CD4-positive, CD25-positive, alpha-beta regulatory T cell (primary cell): ENCODE data around the gene SGCB. TPM values are rescaled to one million over a fixed set of nuclear protein-coding genes. Genes with fewer than 3 reads are reported as not detected.

Experiments
- ATAC-seq, 2 donors: fragments of 150-1000 bp; cut with Tn5 transposase; one replicate each; pipeline ENCODE4 v1.10.0; 2021; ENCODE audit warnings: low read depth in 2 of 2, moderate number of reproducible peaks in 2 of 2, moderate library complexity in 1 of 2
- DNase-seq, 3 donors: peaks; one replicate each; pipeline versions ENCODE4 v3.0.0 to v3.0.0-alpha.2; 2012 to 2022; ENCODE audit warnings: mixed read lengths in 1 of 3
- H3K27ac ChIP-seq: one replicate; pipeline ENCODE4 v1.7.0; 2013; ENCODE audit warnings: mild to moderate bottlenecking, low read length; ENCODE audit not compliant: insufficient read depth, poor library complexity, severe bottlenecking
- H3K27me3 ChIP-seq: one replicate; pipeline ENCODE4 v1.7.0; 2013; ENCODE audit warnings: low read length; ENCODE audit not compliant: control insufficient read depth, insufficient read depth
- H3K36me3 ChIP-seq: one replicate; pipeline ENCODE4 v1.7.0; 2013; ENCODE audit warnings: mild to moderate bottlenecking, low read length, moderate library complexity; ENCODE audit not compliant: control insufficient read depth, insufficient read depth
- H3K4me1 ChIP-seq: 2 replicates; pipeline ENCODE4 v1.7.0; 2013; ENCODE audit warnings: mild to moderate bottlenecking, low read length; ENCODE audit not compliant: insufficient read depth, control insufficient read depth, poor library complexity, severe bottlenecking
- H3K4me3 ChIP-seq: one replicate; pipeline ENCODE4 v1.7.0; 2013; ENCODE audit warnings: low read depth, mild to moderate bottlenecking, low read length, moderate library complexity
- H3K9me3 ChIP-seq, 2 experiments: 1 replicate in 1 of 2; 2 replicates in 1 of 2; pipeline ENCODE4 v1.7.0; 2013; ENCODE audit warnings: low read length in 2 of 2, mild to moderate bottlenecking in 1 of 2, moderate library complexity in 1 of 2; ENCODE audit not compliant: control insufficient read depth in 2 of 2
- H3K27ac Mint-ChIP-seq, 3 donors: one replicate each; pipeline ENCODE4 v1.8.0; 2020 to 2022; ENCODE audit warnings: mild to moderate bottlenecking in 3 of 3, mixed read lengths in 3 of 3, moderate library complexity in 2 of 3
- H3K27me3 Mint-ChIP-seq: one replicate; pipeline ENCODE4 v1.8.0; 2022; ENCODE audit warnings: mild to moderate bottlenecking, mixed read lengths
- H3K36me3 Mint-ChIP-seq: one replicate; pipeline ENCODE4 v1.8.0; 2020; ENCODE audit warnings: mixed read lengths
- H3K4me1 Mint-ChIP-seq, 4 donors: one replicate each; pipeline ENCODE4 v1.8.0; 2020 to 2022; ENCODE audit warnings: mixed read lengths in 4 of 4, mild to moderate bottlenecking in 1 of 4
- H3K4me3 Mint-ChIP-seq, 4 donors: one replicate each; pipeline ENCODE4 v1.8.0; 2020 to 2022; ENCODE audit warnings: mild to moderate bottlenecking in 4 of 4, mixed read lengths in 4 of 4, moderate library complexity in 3 of 4
- H3K9me3 Mint-ChIP-seq, 7 donors: one replicate each; pipeline ENCODE4 v1.8.0; 2020 to 2022; ENCODE audit warnings: mixed read lengths in 7 of 7, mild to moderate bottlenecking in 3 of 7, moderate library complexity in 2 of 7
- polyA plus RNA-seq, 4 donors: library from polyadenylated mRNA; unstranded; fragments of 300-500 nt; fragmentation: Illumina TruSeq; gene quantifications; one replicate each; pipeline ENCODE4 v1.2.3, GENCODE V29; 2021
- total RNA-seq: library from RNA; stranded (reverse); gene quantifications from one replicate; pipeline ENCODE4 v1.2.3, GENCODE V29; 2022

Gene SGCB
- total and polyA plus RNA-seq, 5 donors from 2014 or later: 3.6 to 8.3 (median 6.1) TPM

DNA sequence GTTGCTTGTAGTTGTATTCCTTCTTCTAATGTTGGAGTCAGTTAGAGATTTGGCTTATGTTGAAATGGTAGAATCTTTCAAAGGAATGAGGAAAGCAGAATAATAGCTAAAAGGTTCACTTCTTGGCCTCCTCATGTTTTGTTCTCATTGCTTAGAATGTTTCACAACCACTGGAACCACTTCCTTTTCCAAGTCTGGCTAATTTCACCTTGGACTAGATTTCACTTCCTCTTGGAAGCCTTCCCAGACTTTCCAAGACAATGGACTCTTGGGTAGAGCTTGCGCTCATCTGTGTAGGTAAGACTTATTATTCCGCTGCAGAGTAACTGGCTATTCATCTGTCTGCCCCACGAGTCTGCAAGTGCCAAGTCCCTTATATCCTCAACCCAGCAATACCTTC lies 21.3 kb upstream of the SGCB start:
- Histone ChIP-seq H3K4me1 (no peaks in the 10 kb centered on the region), H3K4me3 (no peak overlapping the region), H3K27me3 (peaks cover 13% of the 10 kb centered on the region), H3K36me3 (no peaks in the 10 kb centered on the region), H3K9me3 (no peaks in the 10 kb centered on the region), H3K27ac (no peak overlapping the region)
- ATAC-seq: no peak
- H3K27ac Mint-ChIP-seq: no peak overlapping the region
- H3K9me3 Mint-ChIP-seq: peaks cover 0 to 2% (median 0%) of the 10 kb centered on the region in 7 donors
- DNase-seq: no peak
- H3K4me1 Mint-ChIP-seq: no peaks in the 10 kb centered on the region
- H3K4me3 Mint-ChIP-seq: no peak overlapping the region
- H3K27me3 Mint-ChIP-seq: peaks cover 11% of the 10 kb centered on the region
- H3K36me3 Mint-ChIP-seq: no peaks in the 10 kb centered on the region

DNA sequence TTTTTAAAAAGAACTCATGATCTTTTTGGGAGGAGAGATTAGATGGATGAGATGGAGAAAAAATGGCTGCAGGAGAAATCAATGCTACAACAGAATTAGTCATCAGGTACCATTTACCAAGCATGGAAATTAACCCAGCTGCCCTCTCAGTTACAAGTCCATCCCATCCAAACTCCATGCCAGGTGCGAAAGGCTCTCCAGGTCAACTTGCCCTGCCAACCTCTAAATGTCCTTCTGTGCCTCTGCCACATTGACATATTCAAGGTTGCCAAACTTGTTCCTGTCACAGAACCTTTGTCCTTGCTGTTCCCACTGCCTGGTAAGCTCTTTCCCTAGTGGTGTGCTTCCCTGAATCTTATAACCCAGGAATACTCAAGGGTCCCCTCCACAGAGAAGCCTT lies 20.2 kb upstream of the SGCB start:
- H3K27ac ChIP-seq: no peak overlapping the region
- ATAC-seq (no peak), DNase-seq (no peak)
- H3K36me3 ChIP-seq: no peaks in the 10 kb centered on the region
- no peaks in the 10 kb centered on the region for H3K9me3 ChIP-seq
- H3K4me3 ChIP-seq: no peak overlapping the region
- H3K4me1 ChIP-seq: no peaks in the 10 kb centered on the region
- Mint-ChIP-seq H3K27ac (no peak overlapping the region), H3K4me3 (no peak overlapping the region), H3K27me3 (peaks cover 22% of the 10 kb centered on the region), H3K4me1 (peaks cover 0 to 4% (median 0%) of the 10 kb centered on the region in 4 donors), H3K36me3 (no peaks in the 10 kb centered on the region), H3K9me3 (peaks cover 0 to 2% (median 0%) of the 10 kb centered on the region in 7 donors)
- peaks cover 23% of the 10 kb centered on the region for H3K27me3 ChIP-seq

GRCh38 chr4:52057196-52057595 lies 19.1 kb upstream of the SGCB start:
- H3K27me3 Mint-ChIP-seq: peaks cover 33% of the 10 kb centered on the region
- Histone ChIP-seq H3K27me3 (peaks cover 31% of the 10 kb centered on the region), H3K4me3 (no peak overlapping the region), H3K4me1 (peaks cover 3% of the 10 kb centered on the region), H3K27ac (no peak overlapping the region), H3K36me3 (no peaks in the 10 kb centered on the region), H3K9me3 (no peaks in the 10 kb centered on the region)
- H3K4me1 Mint-ChIP-seq: peaks cover 3 to 11% (median 5%) of the 10 kb centered on the region in 4 donors
- peaks cover 0 to 6% (median 0%) of the 10 kb centered on the region in 7 donors for H3K9me3 Mint-ChIP-seq
- no peaks in the 10 kb centered on the region for H3K36me3 Mint-ChIP-seq
- DNase-seq: no peak
- H3K4me3 Mint-ChIP-seq: no peak overlapping the region
- no peak overlapping the region for H3K27ac Mint-ChIP-seq
- ATAC-seq: no peak

- H3K4me3 Mint-ChIP-seq: no peak overlapping the region
- H3K27ac Mint-ChIP-seq: no peak overlapping the region
- peaks cover 51% of the 10 kb centered on the region for H3K27me3 Mint-ChIP-seq
- Histone ChIP-seq H3K27ac (no peak overlapping the region), H3K9me3 (no peaks in the 10 kb centered on the region), H3K36me3 (no peaks in the 10 kb centered on the region), H3K4me1 (peaks cover 13% of the 10 kb centered on the region), H3K4me3 (no peak overlapping the region), H3K27me3 (peaks cover 37% of the 10 kb centered on the region)
- H3K9me3 Mint-ChIP-seq: peaks cover 0 to 6% (median 0%) of the 10 kb centered on the region in 7 donors
- no peak for DNase-seq
- H3K4me1 Mint-ChIP-seq: peaks cover 7 to 26% (median 13%) of the 10 kb centered on the region in 4 donors
- H3K36me3 Mint-ChIP-seq: no peaks in the 10 kb centered on the region
- ATAC-seq: no peak
Measured at GRCh38 chr4:52054254-52054653, 16.2 kb upstream of the SGCB start.

DNA sequence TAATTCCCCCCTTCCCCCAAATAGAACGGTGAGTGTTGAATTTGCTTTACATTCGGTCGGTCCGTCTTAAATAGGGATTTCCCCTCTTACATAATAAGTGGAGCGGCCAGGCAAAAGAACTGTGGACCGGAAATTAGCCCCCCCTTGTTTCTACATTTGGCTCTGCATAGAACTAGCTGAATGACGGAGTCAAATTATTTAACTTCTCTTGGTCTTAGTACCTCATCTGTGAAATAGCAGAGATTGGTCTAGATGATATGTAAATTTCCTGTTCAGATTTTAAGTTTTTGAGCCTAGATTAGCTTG lies 14.3 kb upstream of the SGCB start:
- H3K27me3 ChIP-seq: peaks cover 34% of the 10 kb centered on the region
- Mint-ChIP-seq H3K9me3 (peaks cover 0 to 6% (median 0%) of the 10 kb centered on the region in 7 donors), H3K4me3 (peak overlapping the region in 2 of 4 donors; percentile 6 to 65), H3K36me3 (no peaks in the 10 kb centered on the region), H3K27me3 (peaks cover 67% of the 10 kb centered on the region), H3K27ac (no peak overlapping the region), H3K4me1 (peaks cover 7 to 26% (median 13%) of the 10 kb centered on the region in 4 donors)
- H3K4me3 ChIP-seq: no peak overlapping the region
- peaks cover 13% of the 10 kb centered on the region for H3K4me1 ChIP-seq
- ATAC-seq (no peak), DNase-seq (no peak)
- no peaks in the 10 kb centered on the region for H3K36me3 ChIP-seq
- H3K9me3 ChIP-seq: no peaks in the 10 kb centered on the region
- no peak overlapping the region for H3K27ac ChIP-seq

DNA sequence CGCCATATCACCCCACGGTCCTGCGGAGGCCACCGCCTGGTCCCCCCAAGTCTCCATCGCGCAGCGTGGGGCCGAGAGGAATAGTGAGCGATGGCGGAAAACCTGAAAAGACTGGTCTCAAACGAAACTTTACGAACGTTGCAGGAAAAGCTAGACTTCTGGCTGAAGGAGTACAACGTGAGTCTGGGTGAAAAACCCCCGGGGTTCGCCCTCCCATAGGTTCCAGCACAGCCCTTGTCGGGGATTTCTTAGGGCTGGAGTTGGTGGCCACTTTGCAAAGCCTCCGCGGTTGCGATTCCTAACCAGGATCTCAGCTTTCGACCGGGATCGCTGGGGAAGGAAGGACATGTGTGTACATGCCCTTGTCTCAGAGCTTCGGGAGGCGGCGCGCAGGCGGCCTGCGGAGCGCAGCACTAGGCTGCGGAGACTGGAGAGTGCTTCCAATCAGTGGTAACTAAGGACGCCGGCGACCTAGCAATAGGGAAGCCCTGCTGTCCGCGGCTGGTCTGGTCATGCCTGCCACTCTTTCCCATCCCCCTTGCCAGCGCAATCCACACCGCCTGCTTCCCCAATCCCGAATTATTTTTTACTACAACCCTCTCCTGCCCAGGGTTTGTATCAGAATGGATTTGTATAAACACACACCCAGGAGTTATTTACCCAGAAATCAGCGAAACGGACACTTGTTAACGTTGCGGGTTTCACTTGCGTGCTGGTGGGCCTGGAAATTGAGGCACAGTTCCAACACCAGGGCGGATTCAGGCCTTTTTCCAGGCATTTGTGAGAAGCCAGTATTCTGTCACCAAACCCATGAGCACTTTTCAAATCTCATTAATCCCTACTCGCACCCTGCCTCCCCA lies 13.7 kb upstream of the SGCB start:
- ATAC-seq (no peak), DNase-seq (no peak)
- no peak overlapping the region for H3K27ac ChIP-seq
- peaks cover 73% of the 10 kb centered on the region for H3K27me3 Mint-ChIP-seq
- peak overlapping the region in 2 of 4 donors; percentile 39 to 65 for H3K4me3 Mint-ChIP-seq
- no peaks in the 10 kb centered on the region for H3K9me3 ChIP-seq
- H3K27me3 ChIP-seq: peaks cover 31% of the 10 kb centered on the region
- no peaks in the 10 kb centered on the region for H3K36me3 ChIP-seq
- H3K4me1 ChIP-seq: peaks cover 13% of the 10 kb centered on the region
- H3K4me3 ChIP-seq: no peak overlapping the region
- no peaks in the 10 kb centered on the region for H3K36me3 Mint-ChIP-seq
- peaks cover 0 to 6% (median 0%) of the 10 kb centered on the region in 7 donors for H3K9me3 Mint-ChIP-seq
- no peak overlapping the region for H3K27ac Mint-ChIP-seq
- H3K4me1 Mint-ChIP-seq: peaks cover 7 to 26% (median 13%) of the 10 kb centered on the region in 4 donors

DNA sequence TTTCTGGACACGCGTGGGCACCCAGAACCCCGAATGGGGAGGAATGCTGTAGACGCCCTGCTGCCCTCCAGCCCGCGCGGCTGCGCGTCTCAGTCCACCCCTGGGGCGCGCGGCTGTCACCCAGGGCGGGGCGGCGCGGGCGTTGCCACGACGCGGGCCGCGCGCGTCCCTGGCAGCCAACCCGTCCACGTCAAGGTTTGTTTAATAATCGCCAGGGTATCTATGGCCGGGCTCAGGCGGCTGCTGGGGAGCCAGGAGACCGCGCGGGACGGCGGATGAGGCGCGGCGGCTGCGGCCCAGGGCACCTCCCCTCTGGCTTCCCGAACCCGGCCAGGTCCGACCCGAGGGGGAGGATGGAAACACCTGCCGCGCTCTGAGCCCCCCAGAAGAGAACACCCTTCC lies 13.1 kb upstream of the SGCB start, which contains the start of gene SPATA18:
SPATA18 (plus strand) TSS at position 92 of the 402 bp plus-strand sequence. CDS start 401 bp downstream, outside the sequence.
- H3K4me1 ChIP-seq: peaks cover 13% of the 10 kb centered on the region
- H3K4me3 ChIP-seq: no peak within 1 kb of the TSS
- H3K27ac Mint-ChIP-seq: no peak within 1 kb of the TSS
- H3K36me3 Mint-ChIP-seq: no peaks in the 10 kb centered on the region
- peaks cover 0 to 6% (median 0%) of the 10 kb centered on the region in 7 donors for H3K9me3 Mint-ChIP-seq
- H3K4me3 Mint-ChIP-seq: peak within 1 kb of the TSS in 2 of 4 donors; percentile 39 to 65
- peaks cover 31% of the 10 kb centered on the region for H3K27me3 ChIP-seq
- H3K27ac ChIP-seq: no peak within 1 kb of the TSS
- peaks cover 7 to 26% (median 13%) of the 10 kb centered on the region in 4 donors for H3K4me1 Mint-ChIP-seq
- peaks cover 79% of the 10 kb centered on the region for H3K27me3 Mint-ChIP-seq
- no peaks in the 10 kb centered on the region for H3K36me3 ChIP-seq
- no peaks in the 10 kb centered on the region for H3K9me3 ChIP-seq
- ATAC-seq: peak in 1 of 2 donors; percentile 34
- no peak for DNase-seq
